HK-2 (cell line): Measurements from ENCODE around the gene MAP3K19.
A peak's percentile ranks its signal among the peaks of the same experiment; 100 is the strongest.

Source experiments
- DNase-seq: peaks from one replicate; pipeline ENCODE4 v3.0.0-alpha.2; 2018; ENCODE audit not compliant: unreplicated experiment

MAP3K19 gene

GRCh38 chr2:134933732-134934131 is 113.5 kb downstream of the MAP3K19 start:
- DNase-seq, result no peak

GRCh38 chr2:134932864-134933526 is 114.3 kb downstream of the MAP3K19 start:
- DNase-seq, result no peak

GRCh38 chr2:134927195-134927594 is 120.1 kb downstream of the MAP3K19 start:
- DNase-seq, result no peak

DNA sequence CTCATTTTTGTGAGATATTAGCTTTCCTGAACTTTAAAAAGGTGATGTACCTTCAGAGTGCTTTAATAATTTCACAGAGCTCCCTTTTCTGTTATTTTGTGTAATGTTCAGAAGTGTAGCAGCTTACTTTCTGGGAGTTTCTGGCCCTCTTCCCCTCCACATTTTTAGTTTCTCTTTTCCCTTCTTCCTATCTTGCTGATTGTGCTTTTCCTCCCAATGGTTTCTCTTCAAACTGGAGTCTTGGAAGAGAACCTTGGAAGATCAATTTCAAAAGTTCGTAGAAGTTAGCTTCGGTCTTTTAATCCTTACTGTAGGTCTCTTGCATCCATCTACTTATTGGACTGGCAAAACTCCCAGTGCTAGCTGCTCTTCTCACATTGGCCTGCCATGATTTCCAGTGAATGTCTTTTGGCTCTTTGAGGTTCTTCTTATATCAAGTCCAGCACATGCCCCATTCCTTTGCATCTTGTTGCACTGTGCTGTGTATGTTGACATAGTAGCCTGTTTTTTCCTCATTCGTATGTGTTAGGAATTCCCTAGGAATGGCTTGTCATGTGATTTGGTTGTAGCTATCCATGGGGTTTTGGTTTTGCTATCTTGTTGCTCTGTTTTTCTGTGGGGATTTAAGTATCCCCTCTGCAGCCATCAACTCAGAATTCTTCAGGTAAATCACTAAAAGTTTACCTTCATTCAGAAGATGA is 120.9 kb downstream of the MAP3K19 start:
- DNase-seq, result no peak

GRCh38 chr2:134924912-134925311 is 122.3 kb downstream of the MAP3K19 start:
- DNase-seq, result no peak

DNA sequence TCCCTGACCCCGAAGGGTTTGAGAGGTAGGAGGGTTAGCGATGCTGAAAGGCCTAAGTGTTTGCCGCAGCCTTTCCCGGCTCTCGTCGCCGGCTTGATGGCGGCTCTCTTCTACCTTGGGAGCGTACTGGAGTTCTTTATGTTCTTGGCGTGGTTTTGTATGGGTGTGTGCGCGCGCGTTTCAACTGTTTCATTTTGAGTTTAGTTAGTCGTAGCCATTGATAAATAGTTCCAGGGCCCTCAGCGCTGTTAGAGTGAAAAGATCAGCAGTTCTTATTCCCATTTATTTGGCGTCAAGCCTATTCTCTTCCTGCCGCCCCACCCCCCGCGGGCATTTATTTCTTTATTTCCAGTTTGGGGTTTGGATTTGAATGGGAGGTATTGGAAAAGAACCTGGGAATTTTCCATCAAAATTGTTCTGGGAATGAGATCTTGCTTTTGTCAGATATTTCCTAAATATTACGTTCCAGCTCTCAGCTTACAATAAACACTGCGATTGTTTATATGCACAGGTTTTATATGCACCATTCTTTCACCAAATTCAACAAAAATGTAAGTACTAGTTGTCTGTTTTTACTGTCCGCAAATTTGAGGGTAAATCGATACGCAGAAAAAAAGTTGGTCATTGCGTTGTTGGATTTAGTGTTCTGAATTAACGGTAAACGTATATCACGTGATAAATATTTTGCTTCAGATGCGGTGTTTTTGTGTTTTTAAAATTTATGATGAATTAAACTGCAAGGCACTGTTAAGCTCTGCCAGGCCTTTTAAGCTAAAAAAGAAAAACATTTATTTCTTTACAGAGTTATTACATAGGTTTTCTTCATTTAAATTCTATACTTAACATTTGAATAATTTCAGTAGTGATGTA is 127.7 kb downstream of the MAP3K19 start:
- DNase-seq, result no peak

DNA sequence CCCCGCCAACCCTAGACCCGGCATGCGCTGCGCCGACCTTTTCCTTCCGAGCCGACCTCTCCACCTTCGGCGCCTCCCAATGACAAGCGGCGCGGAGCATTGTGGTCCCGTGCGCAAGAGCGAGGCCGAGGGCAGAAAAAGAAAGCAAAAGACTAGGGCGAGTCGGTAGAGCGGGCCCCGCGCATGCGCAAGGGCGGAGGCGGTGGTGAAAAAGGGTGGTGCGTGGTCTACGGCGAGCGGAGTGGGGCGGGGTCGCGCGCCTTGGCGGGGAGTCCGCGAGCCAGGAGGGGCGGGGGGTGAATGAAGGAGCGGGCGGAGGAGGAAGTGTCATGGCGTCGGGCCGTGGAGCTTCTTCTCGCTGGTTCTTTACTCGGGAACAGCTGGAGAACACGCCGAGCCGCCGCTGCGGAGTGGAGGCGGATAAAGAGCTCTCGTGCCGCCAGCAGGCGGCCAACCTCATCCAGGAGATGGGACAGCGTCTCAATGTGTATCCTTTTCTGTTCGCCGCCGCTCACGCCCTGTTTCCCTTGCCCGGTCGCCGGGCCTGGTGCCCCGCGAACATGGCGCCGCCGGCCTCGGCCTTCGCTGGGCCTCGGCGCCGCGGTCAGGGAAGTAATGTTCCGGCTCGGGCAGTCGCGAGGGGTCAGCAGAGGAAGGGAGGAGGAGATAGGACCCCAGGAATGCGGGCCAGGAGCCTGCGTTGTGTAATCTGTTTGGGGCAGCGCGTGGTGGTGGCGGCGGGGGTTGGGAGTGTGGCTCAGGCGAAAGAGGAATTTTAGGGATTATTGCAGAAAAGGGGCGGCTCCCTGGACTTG is 128.5 kb downstream of the MAP3K19 start, which contains the start of gene CCNT2:
CCNT2 (plus strand) TSS at position 297 of the 815 bp plus-strand sequence; CDS start at position 330, 33 bp downstream.
- DNase-seq, result peak; percentile 100

DNA sequence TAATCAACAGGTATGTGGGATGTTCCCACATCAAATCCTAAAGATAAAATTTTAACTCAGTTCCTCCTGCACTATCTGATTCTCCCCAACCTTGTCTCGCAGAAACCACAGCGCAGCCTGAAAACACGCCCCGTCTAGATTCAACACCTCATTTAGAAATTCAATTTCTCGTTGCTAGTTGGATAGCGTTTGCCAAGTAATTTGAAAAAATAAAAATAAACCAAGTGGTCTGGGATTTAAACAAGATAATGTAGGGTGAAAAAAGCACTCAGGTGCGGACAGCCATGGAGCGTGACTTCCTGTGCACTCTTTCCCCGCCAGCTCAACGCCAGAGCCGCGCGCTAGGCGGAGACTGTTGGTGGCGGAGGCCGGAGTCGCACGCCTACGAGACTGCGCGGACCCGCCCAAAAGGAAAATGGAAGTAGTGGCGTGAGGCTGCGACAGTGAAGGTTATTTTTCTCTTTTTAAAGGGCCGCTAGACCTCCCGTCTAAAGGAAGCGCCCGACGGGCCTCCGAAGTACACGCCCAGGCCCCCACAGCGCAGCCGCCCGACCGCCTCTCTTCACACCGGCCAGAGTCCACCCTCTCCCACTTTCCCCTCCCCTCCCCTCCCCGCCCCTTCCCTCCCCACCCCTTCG is 129.2 kb downstream of the MAP3K19 start:
- DNase-seq, result no peak

DNA sequence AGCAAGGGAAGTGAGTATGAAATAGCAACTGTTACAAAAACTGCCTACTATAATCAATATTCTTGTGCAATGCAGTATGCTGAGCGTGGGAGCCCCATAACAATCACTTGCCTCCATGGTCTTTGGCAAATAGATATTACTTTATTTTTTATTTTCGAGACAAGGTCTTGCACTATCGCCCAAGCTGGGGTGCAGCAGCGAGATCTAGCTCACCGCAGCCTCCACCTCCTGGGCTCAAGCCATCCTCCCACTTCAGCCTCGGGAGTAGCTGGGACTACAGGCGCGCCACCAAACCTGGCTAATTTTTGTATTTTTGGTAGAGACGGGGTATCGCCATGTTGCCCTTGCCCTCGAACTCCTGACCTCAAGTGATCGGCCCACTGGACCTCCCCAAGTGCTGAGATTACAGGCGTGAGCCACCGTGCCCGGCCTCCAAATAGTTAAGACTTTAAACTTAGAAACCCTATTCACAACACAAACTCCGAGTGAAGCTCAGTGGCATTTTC is 129.8 kb downstream of the MAP3K19 start:
- DNase-seq, result peak; percentile 21
